Sigmoid colon (tissue), 4 donors: ENCODE results near the gene STK10.

ENCODE experiments used
- CTCF ChIP-seq, 4 experiments: fragments of 450-650 bp in 3 of 4; fragments of 200-600 bp in 1 of 4; IDR thresholded peaks; one replicate each; pipeline ENCODE4 v1.5.1; 2016 to 2019; ENCODE audit warnings: antibody characterized with exemption in 4 of 4, mild to moderate bottlenecking in 3 of 4, moderate library complexity in 2 of 4
- EP300 ChIP-seq, 4 donors: sonication (generic); formaldehyde crosslinking; IDR thresholded peaks; one replicate each; pipeline ENCODE4 v1.6.1; 2017; ENCODE audit warnings: antibody characterized with exemption in 4 of 4
- POLR2A ChIP-seq, 2 donors: fragments of 450-650 bp; IDR thresholded peaks; one replicate each; pipeline ENCODE4 v1.6.1; 2016; ENCODE audit warnings: antibody characterized with exemption in 2 of 2, mild to moderate bottlenecking in 2 of 2, moderate library complexity in 2 of 2
- POLR2AphosphoS5 ChIP-seq, 4 donors: sonication (generic); formaldehyde crosslinking; IDR thresholded peaks; one replicate each; pipeline ENCODE4 v1.6.1; 2017; ENCODE audit warnings: antibody characterized with exemption in 4 of 4

- TF ChIP-seq CTCF (IDR thresholded peaks at IDR 0.05) (no peak), POLR2A (IDR thresholded peaks at IDR 0.05) (no peak), POLR2AphosphoS5 (IDR thresholded peaks at IDR 0.05) (no peak), EP300 (IDR thresholded peaks at IDR 0.05) (no peak)
Measured at GRCh38 chr5:172140866-172141265, 47.2 kb downstream of the STK10 start.
